ENCODE data around the gene MPZL2.

The MPZL2 gene

GRCh38 chr11:118216621-118217481 is 47.2 kb downstream of the MPZL2 start:
- DNase-seq, result no peak

DNA sequence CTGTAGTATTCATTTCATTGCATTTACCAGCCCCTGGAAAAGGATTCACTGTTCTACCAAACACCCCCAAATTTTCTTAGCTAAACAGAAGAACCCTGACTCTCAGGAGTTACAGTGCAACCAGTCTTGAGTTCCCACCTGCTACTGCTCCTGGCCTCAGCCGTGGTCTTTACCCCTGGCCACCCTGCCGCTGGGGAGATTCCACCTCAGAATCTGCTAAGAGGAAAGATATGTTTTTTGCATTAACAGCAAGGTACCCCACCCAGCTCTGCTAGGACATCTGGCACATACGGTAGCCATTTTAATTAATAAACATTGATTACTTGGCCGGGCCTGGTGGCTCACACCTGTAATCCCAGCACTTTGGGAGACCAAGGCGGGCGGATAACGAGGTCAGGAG is 48.3 kb downstream of the MPZL2 start:
- no peak for DNase-seq

DNA sequence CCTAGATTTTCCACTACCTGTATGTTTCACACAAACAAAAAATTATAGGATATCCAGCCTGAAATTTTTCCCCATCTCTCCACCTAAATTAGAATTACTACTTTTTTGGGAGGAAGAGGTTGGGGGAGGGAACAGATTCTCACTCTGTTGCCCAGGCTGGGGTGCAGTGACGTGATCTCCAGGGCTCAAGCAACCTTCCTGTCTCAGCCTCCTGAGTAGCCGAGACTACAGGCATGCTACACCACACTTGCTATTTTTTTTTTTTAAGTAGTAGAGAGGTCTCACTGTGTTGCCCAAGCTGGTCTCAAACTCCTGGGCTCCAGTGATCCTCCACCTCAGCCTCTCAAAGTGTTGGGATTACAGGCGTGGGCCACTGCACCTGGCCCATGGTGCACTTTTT is 48.8 kb downstream of the MPZL2 start:
- DNase-seq, result no peak

DNA sequence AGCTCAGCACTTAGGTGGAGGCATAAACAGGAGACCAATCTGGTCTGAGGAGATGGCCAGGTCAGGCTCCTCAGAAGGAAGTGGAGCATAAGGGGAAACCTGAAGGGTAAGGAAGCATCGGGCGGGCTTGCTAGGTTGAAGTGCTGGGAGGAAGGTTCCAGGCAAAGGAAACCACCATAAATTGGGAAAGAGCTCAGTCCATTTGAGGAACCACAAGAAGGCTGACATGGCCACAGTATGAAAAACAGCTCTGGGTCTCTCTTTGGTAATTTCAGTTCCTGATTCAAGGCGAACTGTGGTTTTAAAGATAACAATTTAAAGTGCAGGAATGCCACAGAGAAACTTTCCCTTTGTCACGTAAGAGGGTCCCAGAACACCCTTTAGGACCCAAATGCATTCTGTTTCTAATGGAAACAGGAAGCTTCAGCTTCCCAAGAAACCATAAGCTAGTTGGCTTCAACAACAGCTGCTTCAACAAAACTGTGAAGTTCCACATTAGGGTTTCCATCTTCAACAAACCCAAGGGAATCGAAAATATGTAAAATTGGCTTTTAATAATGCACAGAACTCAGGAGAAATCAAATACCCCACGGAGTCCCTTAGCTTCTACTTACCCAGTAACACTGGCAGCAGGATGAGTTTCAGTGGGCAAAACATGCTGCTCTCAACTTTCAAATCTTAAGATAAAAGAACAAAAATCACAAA is 49.7 kb downstream of the MPZL2 start:
- DNase-seq, result no peak

GRCh38 chr11:118213781-118214180 is 50.3 kb downstream of the MPZL2 start:
- DNase-seq, result no peak

GRCh38 chr11:118213201-118213600 is 50.9 kb downstream of the MPZL2 start:
- DNase-seq, result no peak

- DNase-seq, result no peak
These were observed 51.3 kb downstream of the MPZL2 start for GRCh38 chr11:118212781-118213191.

GRCh38 chr11:118212131-118212725 is 51.9 kb downstream of the MPZL2 start:
- peak; percentile 5 for DNase-seq

- peak; percentile 3 for DNase-seq
These were observed 53.1 kb downstream of the MPZL2 start for GRCh38 chr11:118211006-118211405.

DNA sequence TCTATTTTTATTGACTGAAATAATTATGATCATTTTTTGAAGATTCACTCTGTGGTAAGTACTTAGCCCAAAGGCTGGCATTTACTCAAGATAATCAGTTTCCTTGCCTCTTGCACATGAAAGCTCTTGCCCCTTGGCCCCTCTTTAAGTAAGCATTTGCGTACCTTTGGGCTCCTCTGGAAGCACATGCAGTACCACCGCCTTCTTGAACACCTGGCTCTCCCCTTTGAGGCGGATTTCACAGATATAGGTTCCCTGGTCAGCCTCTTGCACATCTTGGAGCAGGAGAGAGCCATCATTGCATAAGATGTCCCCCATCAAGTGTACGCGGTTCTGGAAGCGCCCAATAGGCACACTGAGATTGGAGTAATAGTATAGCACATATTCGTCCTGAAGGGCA is 53.8 kb downstream of the MPZL2 start:
- no peak for DNase-seq

DNA sequence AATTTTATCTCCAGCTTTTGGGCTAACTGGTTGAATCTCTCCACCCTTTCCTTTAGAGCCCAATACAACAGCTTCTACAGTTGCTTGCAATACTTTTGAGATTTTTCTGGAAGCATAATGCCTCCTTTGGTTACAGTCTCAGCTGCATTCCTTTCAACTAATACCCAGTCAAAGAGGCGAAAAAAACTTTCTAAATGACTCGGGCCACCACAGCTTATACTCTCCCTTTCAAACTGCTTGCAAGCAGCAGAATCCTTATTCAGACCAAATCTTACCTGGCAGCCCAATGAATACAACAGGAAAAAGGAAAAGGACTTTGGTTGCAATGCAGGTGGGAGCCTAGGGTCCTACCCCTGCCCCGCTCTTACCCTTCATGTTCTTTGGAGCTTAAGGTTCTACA is 55.1 kb downstream of the MPZL2 start:
- DNase-seq, result no peak

DNA sequence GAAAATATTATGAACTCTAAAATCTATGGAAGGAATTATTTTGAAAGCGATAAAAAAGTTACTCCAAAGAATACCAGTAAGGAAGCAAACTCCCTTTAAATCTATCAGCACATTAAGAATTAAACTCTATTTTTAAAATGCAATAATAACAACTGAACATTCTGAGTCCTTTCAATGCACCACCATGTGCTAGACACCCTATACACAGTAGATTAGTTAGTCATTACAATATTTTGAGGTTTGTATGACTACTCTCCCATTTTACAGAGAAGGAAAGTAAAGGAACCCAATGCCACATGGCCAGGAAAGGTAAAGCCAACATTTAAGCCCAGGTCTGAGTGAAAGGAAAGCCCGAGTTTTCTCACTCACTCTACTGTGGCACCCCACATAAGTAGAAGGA is 57.0 kb downstream of the MPZL2 start:
- no peak for DNase-seq

DNA sequence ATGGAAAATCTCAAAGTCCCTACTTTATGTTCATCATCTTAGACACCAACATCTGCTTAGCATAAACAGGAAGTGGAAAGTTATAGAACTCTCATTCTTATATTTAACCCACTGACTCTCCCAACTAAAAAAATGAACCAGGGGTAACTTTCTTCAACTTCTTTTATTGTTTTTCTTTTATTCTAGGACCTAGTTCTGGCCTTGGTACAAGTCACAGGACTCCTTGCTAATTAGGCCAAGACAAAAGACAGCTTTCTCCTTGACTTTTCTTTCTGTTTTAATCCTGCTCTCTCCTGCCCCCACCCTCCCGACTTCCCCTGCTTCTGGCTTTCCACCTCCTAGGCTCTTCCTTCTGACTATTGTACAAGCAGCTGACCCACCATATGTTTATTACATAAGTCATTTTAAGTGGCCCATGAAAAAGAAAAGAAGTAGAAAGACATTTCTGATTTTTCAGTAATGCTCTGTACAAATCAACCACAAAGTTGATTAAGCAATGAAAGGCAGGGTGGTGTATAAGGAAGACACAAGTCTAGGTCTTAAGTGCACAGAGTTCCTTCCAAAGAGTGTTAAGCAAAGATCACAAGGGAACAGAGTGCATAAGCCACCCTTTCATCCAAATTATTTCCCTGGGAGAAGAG is 57.6 kb downstream of the MPZL2 start:
- no peak for DNase-seq

- DNase-seq, result no peak
These were observed 58.3 kb downstream of the MPZL2 start for GRCh38 chr11:118205606-118206378.
